Muscle of leg (tissue), 11 donors: ENCODE data around the gene ICE2. TPM values are rescaled to one million over a fixed set of nuclear protein-coding genes. Genes with fewer than 3 reads are reported as not detected.
A peak's percentile ranks its signal among the peaks of the same experiment; 100 is the strongest.

Source experiments
- DNase-seq: peaks from one replicate; pipeline ENCODE4 v3.0.0; 2013
- H3K27ac ChIP-seq: one replicate; pipeline ENCODE4 v1.5.1; 2013; ENCODE audit warnings: mild to moderate bottlenecking, low read length, control low read depth
- H3K27me3 ChIP-seq: one replicate; pipeline ENCODE4 v1.6.1; 2013; ENCODE audit warnings: low read length; ENCODE audit not compliant: control insufficient read depth, insufficient read depth
- H3K36me3 ChIP-seq: one replicate; pipeline ENCODE4 v1.6.1; 2013; ENCODE audit warnings: low read length; ENCODE audit not compliant: control insufficient read depth, insufficient read depth
- H3K4me1 ChIP-seq: one replicate; pipeline ENCODE4 v1.6.1; 2013; ENCODE audit warnings: low read length; ENCODE audit not compliant: control insufficient read depth, insufficient read depth
- H3K4me3 ChIP-seq: one replicate; pipeline ENCODE4 v1.5.1; 2013; ENCODE audit warnings: low read length, control low read depth
- H3K9me3 ChIP-seq: replicated peaks from 2 replicates; pipeline ENCODE4 v1.6.1; 2013; ENCODE audit warnings: low read depth, low read length; ENCODE audit not compliant: control insufficient read depth
- WGBS: methylation state at CpG from one replicate; pipeline ENCODE4 v1.1.5; 2013; ENCODE audit warnings: missing lambda C conversion rate; ENCODE audit not compliant: insufficient coverage; 5-methylcytosine and 5-hydroxymethylcytosine counted together
- polyA plus RNA-seq, 8 donors: library from polyadenylated mRNA; unstranded; fragments of 120-200 nt; gene quantifications; one replicate each; pipeline versions ENCODE4 v1.2.1 to v1.2.3, GENCODE V29; 2013; ENCODE audit warnings: inconsistent platforms in 1 of 8, low replicate concordance in 1 of 8; ENCODE audit not compliant: insufficient read length in 8 of 8, insufficient read depth in 1 of 8
- total RNA-seq: library from RNA; stranded (reverse); fragments of 120-200 nt; gene quantifications from one replicate; pipeline ENCODE4 v1.2.4, GENCODE V29; 2013

ICE2 gene
- total and polyA plus RNA-seq, 9 donors: 29.3 to 40.3 (median 30.1) TPM

GRCh38 chr15:60477916-60478565 lies 901 bp downstream of the ICE2 start:
- DNase-seq: peak; percentile 72
- Histone ChIP-seq H3K4me3 (peak overlapping the region; percentile 71), H3K27me3 (no peaks in the 10 kb centered on the region), H3K4me1 (peaks cover 9% of the 10 kb centered on the region), H3K36me3 (peaks cover 8% of the 10 kb centered on the region), H3K27ac (peak overlapping the region; percentile 94), H3K9me3 (no peaks in the 10 kb centered on the region)
- WGBS: 3% methylated on average over 6 of the region's 9 CpGs

- WGBS: no CpG with 5 or more reads among the region's 1 CpG
- H3K4me3 ChIP-seq: no peak overlapping the region
- H3K9me3 ChIP-seq: no peaks in the 10 kb centered on the region
- no peaks in the 10 kb centered on the region for H3K27me3 ChIP-seq
- DNase-seq: peak; percentile 18
- peak overlapping the region; percentile 94 for H3K27ac ChIP-seq
- peaks cover 11% of the 10 kb centered on the region for H3K36me3 ChIP-seq
- peaks cover 9% of the 10 kb centered on the region for H3K4me1 ChIP-seq
Measured at GRCh38 chr15:60477164-60477563, 1.8 kb downstream of the ICE2 start.

- no peaks in the 10 kb centered on the region for H3K9me3 ChIP-seq
- peaks cover 9% of the 10 kb centered on the region for H3K4me1 ChIP-seq
- peaks cover 11% of the 10 kb centered on the region for H3K36me3 ChIP-seq
- H3K4me3 ChIP-seq: no peak overlapping the region
- H3K27ac ChIP-seq: no peak overlapping the region
- H3K27me3 ChIP-seq: no peaks in the 10 kb centered on the region
- WGBS: 80% methylated on average over 1 of the region's 3 CpGs
- no peak for DNase-seq
Measured at GRCh38 chr15:60476713-60477112, 2.2 kb downstream of the ICE2 start.

- Histone ChIP-seq H3K9me3 (no peaks in the 10 kb centered on the region), H3K36me3 (peaks cover 16% of the 10 kb centered on the region), H3K4me3 (no peak overlapping the region), H3K27me3 (no peaks in the 10 kb centered on the region), H3K27ac (no peak overlapping the region), H3K4me1 (peaks cover 5% of the 10 kb centered on the region)
- no CpG with 5 or more reads among the region's 3 CpGs for WGBS
- no peak for DNase-seq
Measured at GRCh38 chr15:60473135-60473534, 5.8 kb downstream of the ICE2 start.

GRCh38 chr15:60471314-60471713 lies 7.6 kb downstream of the ICE2 start:
- H3K4me1 ChIP-seq: no peaks in the 10 kb centered on the region
- no peak overlapping the region for H3K4me3 ChIP-seq
- H3K27ac ChIP-seq: no peak overlapping the region
- 79% methylated on average over 3 of the region's 4 CpGs for WGBS
- H3K36me3 ChIP-seq: peaks cover 19% of the 10 kb centered on the region
- no peak for DNase-seq
- no peaks in the 10 kb centered on the region for H3K9me3 ChIP-seq
- H3K27me3 ChIP-seq: no peaks in the 10 kb centered on the region

- Histone ChIP-seq H3K27me3 (no peaks in the 10 kb centered on the region), H3K4me1 (no peaks in the 10 kb centered on the region), H3K36me3 (peaks cover 23% of the 10 kb centered on the region), H3K27ac (no peak overlapping the region), H3K9me3 (no peaks in the 10 kb centered on the region), H3K4me3 (no peak overlapping the region)
- DNase-seq: peak; percentile 14
Measured at GRCh38 chr15:60469893-60470641, 8.9 kb downstream of the ICE2 start.

GRCh38 chr15:60464836-60465630 lies 13.9 kb downstream of the ICE2 start:
- Histone ChIP-seq H3K4me1 (no peaks in the 10 kb centered on the region), H3K4me3 (no peak overlapping the region), H3K27ac (no peak overlapping the region), H3K27me3 (no peaks in the 10 kb centered on the region), H3K9me3 (no peaks in the 10 kb centered on the region), H3K36me3 (peaks cover 24% of the 10 kb centered on the region)
- 68% methylated on average over 4 of the region's 7 CpGs for WGBS
- DNase-seq: no peak

GRCh38 chr15:60462027-60462426 lies 16.9 kb downstream of the ICE2 start:
- H3K4me1 ChIP-seq: no peaks in the 10 kb centered on the region
- no peaks in the 10 kb centered on the region for H3K9me3 ChIP-seq
- no peak for DNase-seq
- H3K27ac ChIP-seq: no peak overlapping the region
- H3K36me3 ChIP-seq: peaks cover 18% of the 10 kb centered on the region
- no peak overlapping the region for H3K4me3 ChIP-seq
- no peaks in the 10 kb centered on the region for H3K27me3 ChIP-seq

- no peaks in the 10 kb centered on the region for H3K27me3 ChIP-seq
- H3K4me3 ChIP-seq: no peak overlapping the region
- no CpG with 5 or more reads among the region's 4 CpGs for WGBS
- H3K27ac ChIP-seq: no peak overlapping the region
- no peak for DNase-seq
- H3K9me3 ChIP-seq: no peaks in the 10 kb centered on the region
- H3K36me3 ChIP-seq: peaks cover 18% of the 10 kb centered on the region
- H3K4me1 ChIP-seq: no peaks in the 10 kb centered on the region
Measured at GRCh38 chr15:60460931-60461330, 18.0 kb downstream of the ICE2 start.

GRCh38 chr15:60458721-60459120 lies 20.2 kb downstream of the ICE2 start:
- H3K4me1 ChIP-seq: no peaks in the 10 kb centered on the region
- H3K9me3 ChIP-seq: no peaks in the 10 kb centered on the region
- DNase-seq: peak; percentile 34
- H3K27ac ChIP-seq: no peak overlapping the region
- WGBS: no CpG with 5 or more reads among the region's 6 CpGs
- H3K27me3 ChIP-seq: no peaks in the 10 kb centered on the region
- H3K36me3 ChIP-seq: peaks cover 10% of the 10 kb centered on the region
- no peak overlapping the region for H3K4me3 ChIP-seq
